ENCODE results near the gene ALPK3.
"Not testable (repeated sequence)": the region's sequence is repeated elsewhere in the genome, so short reads cannot be mapped to it uniquely, and the experiment has no call there.

ALPK3 gene

DNA sequence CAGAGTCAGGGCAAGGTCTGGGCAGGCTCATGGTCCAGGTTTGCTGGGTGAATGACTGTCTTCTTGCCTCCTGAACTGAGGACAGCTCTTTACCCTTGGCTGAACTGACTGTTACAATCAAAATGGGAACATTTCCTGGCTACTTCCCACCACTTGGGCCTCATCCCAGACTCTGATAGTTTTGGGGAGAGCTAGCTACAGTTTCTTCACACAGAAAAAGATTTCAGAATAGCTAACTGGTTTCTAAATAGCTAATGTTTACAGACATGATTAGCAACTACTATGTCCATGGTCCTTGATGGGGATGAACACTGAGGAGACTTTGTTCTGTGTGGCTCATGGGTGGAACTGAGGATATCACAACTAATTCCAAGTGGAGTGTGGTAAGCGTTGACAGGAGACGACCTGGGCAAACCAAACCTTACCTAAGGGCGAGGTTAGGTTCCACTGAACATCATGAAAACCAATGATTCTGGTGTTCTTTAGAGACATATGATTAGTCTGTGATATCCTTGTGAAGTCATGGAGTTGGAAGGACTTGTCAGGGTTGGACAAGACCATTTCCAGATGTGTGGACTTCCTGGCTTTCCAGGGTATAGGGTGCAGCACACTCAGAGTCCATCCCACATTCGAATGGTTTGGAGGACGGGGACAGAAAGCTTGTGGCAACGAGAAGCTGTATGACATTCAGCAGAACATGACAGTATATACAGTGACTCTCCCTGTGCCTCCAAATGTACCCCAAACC lies 7.3 kb downstream of the ALPK3 start:
- FAIRE-seq: no peak

DNA sequence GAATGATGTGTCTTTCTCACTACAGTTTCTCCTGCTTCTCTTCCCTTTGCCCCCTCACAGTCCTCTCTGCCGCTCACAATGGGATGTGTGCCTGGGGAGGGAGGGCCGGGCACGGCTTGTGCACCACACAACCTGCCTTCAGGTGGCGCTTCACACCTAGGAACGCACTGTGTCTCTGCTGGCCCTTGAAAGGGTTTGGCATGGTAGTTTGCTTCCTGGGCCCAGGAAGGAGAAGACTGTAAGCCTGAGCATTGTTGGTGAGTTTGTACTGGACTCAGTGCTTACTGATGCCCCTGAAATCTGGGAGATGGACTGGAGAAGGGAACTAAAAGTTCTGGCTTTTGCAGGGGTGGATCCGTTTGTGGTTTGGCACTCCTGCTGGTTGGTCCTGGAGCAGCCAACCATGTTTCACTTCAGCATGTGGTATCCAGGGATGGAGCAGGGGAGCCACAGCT lies 9.2 kb downstream of the ALPK3 start:
- no peak for FAIRE-seq

DNA sequence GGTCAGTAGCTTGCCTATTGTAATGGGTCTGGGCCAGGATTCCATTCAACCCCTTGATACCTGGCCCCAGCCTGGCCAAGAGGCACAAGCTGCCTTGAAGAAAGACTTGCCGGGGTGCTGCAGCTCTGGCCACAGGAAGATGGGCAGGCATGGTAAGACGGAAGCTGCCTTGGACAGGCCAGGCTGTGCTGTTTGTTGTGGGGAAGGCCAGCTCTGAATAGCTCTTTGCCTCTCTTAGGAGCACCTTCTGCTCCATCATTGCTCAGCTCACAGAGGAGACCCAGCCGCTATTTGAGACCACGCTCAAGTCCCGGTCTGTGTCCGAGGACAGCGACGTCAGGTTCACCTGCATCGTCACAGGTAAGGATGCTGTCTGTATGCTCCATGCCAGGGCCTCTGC lies 10.1 kb downstream of the ALPK3 start:
- FAIRE-seq: no peak

DNA sequence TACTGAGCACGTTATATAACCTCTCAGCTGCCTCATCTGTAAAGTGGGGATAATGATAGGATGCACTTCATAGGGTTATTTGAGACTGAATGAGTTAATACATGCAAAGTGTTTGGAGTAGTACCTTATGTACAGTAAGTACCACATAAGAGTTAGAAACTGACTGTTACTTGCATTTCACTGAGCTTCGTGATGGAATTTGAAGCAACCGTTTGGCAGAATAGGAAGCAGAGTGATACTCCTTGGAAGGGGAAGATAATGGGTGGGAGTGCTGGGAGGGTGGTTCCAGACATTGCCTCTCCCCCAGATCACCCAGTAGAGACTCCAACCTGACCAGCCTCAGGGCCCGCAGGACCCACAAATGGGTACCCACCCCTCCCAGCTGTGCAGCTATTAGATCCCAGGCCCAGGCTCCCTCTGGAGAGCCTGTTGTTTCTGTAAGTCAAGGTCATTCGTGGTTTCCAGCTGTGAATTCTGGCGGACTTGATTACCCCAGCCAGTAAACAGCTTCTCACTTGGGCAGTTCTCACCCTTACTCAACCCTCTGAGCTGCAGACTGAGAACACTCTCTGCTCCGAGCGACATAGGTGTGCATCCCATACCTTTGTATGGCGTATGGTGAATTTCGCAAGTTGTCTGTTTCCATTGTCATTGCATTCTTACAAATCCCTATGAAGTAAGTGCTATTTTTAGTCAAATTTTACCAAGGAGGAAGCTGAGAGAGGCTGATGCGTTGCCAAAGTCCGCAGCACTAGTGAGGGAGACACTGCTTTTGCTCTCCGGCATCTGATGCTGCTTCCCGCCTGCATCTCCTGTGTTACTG lies 11.1 kb downstream of the ALPK3 start:
- FAIRE-seq: no peak

DNA sequence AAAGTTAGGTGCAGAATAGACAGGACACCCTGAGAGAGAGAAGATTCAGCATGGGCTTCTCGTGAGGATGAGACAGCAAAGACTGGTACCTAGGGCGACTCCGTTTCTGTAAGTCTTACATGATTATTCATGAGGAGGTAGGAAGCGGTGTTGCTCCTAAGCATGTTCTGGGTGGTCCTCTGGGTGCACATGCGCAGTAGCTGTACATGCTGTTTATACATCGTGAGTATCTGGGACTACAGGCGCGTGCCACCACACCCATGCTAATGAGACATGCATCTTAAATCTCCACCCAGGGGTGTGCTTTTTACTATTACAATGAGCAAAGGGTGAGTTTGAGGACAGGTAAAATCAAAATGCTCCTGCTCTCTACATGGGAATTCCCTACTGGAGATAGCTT lies 12.3 kb downstream of the ALPK3 start:
- no peak for FAIRE-seq

DNA sequence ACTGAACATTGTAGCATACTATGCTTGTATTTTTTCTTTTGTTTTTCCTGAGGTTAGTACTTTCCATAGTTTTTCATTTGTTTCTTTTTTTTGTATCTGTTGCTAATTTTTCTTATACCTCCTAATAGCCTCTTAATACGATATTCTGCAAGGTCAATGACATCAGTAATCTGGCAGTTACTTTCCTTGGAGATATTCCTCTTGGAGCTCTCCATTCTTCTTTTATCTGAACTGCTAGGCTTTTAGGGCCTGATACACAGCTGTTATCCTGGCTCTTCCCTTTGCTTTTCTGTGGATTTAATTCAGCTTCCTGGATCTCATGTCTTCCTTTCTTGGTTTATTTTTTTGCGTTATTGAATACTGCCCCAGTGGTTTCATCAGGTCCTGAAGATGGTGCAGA lies 12.9 kb downstream of the ALPK3 start:
- no peak for FAIRE-seq

DNA sequence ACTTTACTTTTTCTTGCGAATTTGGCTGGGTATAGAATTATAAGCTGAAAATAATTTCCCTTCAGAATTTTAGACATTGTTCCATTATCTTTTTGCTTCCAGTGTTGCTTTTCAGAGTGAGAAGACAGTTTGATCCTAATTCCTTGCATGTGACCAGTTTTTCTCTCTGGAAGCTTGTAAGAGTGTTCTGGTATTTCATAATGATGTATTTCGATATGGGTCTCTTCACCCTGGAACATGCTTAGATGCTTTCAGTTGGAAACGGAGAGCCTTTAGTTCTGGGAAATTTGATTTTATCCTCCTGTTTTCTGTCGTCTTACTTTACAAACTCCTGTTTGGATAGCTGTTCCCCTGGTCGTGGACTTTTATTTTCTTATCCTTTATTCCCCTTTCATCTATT lies 13.9 kb downstream of the ALPK3 start:
- no peak for FAIRE-seq

DNA sequence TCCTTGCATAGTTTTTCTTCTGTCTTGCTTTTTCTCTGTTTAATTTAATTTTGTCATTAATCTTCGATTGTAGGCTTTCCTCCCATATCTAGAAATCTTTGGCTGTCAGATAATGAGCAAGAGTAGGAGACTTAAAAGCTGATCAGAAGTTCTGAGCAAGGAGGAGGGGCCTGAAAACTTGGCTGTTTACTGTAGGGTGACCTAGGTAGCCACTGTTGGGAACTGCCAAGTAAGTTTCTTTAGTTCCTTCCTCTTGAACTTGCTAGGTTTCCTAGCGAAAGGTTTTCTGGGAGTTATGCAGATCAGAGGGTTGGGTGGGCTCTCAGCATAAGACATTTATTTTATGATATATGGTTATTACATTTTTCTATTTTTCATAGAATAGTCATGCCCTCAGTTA lies 14.5 kb downstream of the ALPK3 start:
- no peak for FAIRE-seq

DNA sequence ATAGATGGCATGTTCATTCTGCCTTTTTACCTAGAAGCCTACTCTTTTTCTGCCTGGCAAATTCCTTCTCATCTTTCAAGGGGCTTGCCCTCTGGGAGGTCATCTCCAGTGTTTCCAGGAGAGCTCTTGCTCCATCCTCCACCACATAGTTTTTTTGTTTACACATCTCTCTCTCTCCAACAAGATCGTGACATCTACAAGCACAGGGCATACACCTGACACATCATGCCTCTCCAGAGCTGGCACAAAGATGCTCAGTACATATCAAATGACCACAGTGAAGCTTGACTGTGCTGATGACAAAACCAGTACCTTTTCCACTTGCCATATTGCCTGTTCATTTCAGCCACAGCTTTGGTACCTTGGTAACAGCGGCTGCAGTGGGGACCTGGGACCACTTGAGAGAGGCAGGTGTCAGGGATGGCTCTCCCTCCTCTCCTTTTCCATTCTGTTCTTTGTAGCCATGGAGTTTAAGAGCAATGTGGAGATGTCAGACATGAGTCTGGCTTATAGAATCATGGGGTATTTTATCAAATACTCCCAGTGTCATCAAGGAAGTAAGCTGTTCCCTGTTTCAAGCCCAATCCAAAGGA lies 15.4 kb downstream of the ALPK3 start:
- peak; percentile 55 for FAIRE-seq

DNA sequence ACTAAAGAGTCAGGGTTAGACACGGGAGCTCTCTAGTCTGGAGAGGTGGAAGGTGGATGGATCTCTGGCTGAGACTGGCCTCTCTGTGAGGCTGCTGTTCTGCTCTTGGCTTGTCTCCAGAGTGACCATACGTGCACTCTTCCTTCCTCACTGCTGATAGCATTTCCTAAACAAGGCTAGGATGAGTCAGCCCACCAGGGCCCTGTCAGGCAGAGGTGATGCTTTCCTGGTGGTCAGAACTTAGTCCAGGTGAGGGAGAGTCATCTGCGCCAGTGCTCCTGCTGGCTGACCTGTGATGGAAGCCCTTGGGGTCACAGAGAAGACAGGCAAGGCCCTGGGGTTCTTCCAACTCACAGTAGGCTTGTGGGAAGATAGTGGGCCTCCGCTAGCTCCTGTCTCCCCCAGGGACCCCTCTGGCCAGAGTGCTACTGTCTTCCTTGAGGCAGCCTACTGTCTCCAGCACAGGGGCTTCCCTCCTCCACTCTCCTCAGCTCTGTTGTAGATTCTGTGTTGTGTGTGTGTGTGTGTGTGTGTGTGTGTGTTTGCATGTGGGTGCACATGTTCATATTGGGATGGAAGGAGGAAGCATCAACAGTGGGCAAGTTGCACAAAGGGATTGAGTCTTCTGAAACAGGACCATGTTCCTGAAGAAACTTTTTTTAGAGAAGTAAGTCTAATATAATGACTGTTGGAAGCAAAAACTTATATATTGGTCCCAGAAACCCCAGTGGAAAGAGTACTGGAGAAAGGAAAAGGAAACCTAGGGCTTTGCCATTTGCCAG lies 16.5 kb downstream of the ALPK3 start:
- no peak for FAIRE-seq

DNA sequence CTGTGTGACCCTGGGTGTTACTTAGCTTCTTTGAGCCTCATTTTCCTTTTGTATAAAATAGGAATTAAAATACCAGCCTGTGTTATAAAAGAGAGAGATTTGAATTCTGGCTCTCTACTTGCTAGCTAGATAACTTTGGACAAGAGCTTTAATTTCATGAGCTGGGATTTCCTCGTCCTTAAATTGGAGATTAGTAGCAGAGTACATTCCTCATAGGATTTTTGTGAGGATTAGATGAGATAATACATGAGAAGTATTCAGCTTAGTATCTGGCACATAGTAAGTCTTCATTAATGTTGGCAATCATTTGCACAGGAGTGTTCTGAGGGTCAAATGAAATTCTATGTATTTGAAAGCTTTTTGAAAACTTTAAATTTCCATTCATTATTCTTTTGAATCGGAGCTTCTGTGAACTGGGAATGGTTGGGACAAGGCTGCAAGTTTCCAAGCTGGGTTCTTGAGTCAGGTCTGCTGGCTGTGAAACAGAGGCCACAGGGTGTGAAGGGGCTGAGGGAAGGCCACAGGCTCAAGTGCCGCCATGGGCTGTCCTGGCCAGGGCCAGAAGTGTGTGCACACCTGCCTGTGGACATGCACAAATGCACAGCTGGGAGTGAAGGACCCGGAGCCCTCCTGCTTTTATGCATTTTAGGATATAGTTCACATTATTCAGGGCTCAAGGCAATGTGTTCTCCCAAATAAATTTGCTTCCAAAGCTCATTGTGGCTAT lies 17.2 kb downstream of the ALPK3 start:
- no peak for FAIRE-seq

DNA sequence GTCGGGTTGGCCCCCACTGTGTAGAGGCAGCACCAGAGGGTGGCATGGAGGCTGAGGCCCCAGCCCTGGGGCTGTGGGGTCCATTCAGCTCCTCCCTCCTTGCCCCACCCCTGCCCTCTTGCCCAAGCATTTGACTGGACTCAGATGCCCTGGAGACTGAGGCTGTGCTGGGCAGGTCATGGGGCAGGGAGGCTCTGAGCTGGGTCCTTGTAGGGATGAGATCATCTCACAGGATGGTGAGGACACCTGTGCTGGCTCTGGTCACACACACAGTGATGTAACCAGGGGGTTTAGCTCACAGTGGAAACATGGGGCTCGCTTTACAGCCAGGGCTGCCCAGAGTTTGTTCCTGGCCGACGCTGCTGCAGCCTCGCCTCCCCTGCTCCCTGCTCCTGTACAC lies 17.8 kb downstream of the ALPK3 start:
- no peak for FAIRE-seq

DNA sequence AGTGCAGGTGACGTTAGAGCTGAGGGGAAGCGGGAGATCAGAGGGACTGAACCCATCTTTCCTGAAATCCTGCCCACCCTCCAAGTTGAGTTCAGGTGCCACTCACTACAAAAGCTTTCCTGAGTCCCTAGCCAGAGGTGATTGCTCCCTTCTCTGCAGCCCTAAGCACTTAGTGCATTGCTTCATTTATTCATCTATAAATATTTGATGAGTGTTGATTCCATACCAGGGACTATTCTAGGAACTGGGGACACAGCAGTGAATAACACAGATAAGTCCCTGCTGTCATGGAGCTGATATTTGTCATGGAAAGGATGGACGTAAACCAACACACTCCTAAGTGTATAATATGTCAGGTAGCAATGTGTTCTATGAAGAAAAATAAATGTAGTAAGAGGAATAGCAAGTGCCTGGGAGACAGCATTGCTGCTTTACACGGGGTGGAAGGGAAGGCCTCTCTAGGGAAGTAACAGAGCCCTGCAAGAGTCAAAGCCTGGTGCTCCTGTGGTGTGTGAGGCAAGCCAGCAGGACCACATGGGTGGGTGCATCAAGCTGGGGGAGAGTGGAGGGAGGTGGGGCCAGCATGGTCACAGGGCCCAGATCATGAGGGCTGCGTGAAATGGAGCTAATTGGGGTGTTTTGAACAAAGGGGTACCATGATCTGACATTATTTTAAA lies 18.6 kb downstream of the ALPK3 start:
- no peak for FAIRE-seq

DNA sequence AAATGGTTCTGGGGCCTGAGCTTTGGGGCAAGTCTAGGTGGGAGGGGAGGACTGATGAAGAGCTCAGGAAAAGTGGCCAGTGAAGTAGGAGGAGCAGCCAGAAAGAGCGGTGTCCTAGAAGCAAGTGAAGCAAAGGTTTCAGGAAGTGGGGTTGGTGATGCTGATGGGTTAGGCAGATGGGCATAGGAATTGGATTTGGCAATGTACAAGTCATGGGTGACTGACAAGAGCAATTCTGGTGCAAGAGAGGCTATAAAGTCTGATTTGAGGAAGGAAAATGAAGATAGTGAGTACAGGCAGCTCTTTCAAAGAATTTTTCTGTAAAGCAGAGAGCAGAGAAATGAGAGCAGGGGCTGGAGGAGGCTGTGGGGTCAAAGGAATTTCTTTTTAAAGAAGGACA lies 19.7 kb downstream of the ALPK3 start:
- no peak for FAIRE-seq

DNA sequence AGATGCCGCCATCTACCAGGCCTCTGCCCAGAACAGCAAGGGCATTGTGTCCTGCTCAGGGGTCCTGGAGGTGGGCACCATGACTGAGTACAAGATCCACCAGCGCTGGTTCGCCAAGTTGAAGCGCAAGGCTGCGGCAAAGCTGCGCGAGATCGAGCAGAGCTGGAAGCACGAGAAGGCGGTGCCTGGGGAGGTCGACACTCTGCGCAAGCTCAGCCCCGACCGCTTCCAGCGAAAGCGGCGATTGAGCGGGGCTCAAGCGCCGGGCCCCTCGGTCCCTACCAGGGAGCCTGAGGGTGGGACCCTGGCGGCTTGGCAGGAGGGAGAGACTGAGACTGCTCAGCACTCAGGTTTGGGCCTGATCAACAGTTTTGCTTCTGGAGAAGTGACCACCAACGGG lies 22.6 kb downstream of the ALPK3 start:
- no peak for FAIRE-seq

DNA sequence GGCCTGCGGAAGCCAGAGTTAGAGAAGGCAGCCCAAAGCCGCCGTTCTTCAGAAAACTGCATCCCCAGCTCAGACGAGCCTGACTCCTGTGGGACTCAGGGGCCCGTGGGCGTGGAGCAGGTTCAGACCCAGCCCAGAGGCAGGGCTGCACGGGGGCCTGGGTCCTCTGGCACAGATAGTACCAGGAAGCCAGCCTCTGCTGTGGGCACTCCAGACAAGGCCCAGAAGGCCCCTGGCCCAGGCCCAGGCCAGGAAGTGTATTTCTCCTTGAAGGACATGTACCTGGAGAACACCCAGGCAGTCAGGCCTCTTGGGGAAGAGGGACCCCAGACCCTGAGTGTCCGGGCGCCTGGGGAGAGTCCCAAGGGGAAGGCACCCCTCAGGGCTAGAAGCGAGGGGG lies 23.1 kb downstream of the ALPK3 start:
- FAIRE-seq: no peak

DNA sequence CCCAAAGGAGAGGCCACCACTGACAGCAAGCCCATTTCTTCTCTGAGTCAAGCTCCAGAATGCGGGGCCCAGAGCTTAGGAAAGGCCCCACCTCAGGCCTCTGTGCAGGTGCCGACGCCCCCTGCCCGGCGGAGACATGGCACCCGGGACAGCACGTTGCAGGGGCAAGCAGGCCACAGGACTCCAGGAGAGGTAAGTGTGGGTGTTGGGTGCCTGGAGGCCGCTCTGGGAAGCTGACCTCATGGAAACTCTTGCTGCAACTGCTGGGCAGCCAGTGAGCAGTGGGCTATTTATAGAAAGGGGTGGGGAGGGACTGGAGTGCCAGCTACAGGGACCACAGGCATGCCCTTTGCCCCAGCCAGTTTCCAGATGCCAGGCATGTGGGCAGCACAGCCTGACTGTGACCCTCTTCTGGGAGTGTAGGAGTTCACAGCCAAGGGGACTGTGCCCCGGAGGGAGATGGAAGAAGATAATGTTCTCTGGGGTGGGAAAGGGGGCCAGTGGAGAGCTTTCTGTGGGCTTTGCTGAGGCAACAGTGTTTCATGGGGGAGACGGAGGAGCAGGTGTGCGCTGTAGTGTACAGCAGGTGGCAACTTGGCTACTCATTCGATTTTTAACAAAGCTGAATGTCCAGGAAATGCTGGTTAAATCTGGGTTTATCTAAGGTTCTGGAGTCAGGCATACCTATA lies 23.7 kb downstream of the ALPK3 start:
- peak; percentile 56 for FAIRE-seq

DNA sequence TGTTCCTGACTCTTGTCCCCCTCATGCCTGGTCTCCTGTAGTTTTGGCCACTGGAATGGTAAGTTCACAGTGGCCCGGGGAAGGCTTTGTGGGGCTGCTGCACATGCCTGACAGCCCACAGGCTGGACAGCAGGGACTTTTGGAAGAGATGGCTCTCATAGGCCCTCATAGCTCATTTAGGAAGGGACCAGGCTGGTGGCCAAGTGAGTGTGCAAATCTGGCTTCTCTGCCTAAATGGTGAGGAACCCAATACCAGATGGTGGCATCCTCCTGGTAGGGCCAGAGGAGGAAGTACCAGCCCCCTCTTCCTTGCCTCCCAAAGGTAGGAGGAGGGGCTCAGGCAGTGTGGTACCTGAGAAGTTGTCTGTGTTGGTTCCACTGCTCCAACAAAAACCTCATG lies 25.6 kb downstream of the ALPK3 start:
- no peak for FAIRE-seq

DNA sequence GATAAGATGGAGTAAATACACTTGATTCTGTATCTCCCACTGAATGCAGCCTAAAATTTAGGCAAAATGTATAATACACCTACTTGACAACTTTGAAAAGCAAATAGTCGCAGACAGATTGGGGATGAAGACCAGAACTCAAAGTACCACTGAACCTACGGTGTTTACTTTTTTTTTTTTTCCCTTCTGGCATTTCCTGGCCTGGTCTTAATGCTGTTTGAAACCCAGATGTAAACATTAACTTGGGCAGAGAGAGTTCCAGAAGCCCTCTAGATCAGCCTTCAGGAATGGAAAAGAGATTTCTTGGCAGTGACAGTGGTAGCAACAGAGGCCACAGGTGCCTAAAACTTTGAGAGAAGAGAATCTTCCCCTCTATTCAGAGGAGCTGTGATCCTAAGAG lies 27.8 kb downstream of the ALPK3 start:
- FAIRE-seq: no peak

DNA sequence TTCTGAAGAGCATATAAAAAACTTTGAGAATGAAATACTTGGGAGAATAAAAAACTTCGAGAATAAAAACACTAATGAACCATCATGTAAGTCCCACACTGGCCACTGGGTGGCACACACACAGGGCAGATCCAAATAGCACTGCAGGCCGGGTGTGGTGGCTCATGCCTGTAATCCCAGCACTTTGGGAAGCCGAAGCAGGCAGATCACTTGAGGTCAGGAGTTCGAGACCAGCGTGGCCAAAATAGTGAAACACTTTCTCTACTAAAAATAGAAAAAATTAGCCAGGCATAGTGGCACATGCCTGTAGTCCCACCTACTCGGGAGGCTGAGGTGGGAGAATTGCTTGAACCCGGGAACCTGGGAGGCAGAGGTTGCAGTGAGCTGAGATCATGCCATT lies 28.5 kb downstream of the ALPK3 start:
- not testable (repeated sequence) for FAIRE-seq

DNA sequence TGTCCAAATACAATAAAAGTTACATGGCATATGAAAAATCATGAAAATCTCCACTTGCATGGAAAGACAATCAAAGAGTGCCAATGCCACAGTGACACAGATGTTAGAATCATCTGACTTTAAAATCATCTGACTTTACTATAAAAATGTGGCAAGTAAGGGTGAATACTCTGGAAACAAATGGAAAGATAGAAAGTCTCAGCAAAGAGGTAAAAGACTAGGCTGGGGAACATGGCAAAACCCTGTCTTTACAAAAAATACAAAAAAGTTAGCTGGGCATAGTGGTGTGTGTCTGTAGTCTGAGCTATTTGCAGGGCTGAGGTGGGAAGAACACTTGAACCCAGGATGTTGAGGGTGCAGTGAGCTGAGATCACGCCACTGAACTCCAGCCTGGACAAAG lies 29.1 kb downstream of the ALPK3 start:
- FAIRE-seq: no peak
